HEK293T (cell line): ENCODE measurements around the gene ACKR3.

Experiments used
- ARNT ChIP-seq: fragments of 450-650 bp; IDR thresholded peaks from 2 replicates; pipeline ENCODE4 v1.6.1; 2017; ENCODE audit warnings: mild to moderate bottlenecking
- BHLHE40 ChIP-seq: fragments of 450-650 bp; IDR thresholded peaks from 2 replicates; pipeline ENCODE4 v1.6.1; 2016; ENCODE audit warnings: mild to moderate bottlenecking, moderate library complexity, borderline replicate concordance
- ELF4 ChIP-seq: fragments of 450-650 bp; IDR thresholded peaks from 2 replicates; pipeline ENCODE4 v1.6.1; 2017; ENCODE audit warnings: antibody characterized with exemption
- FOXA1 ChIP-seq: fragments of 450-650 bp; IDR thresholded peaks from 2 replicates; pipeline ENCODE4 v1.6.1; 2016; ENCODE audit warnings: mild to moderate bottlenecking
- FOXK2 ChIP-seq: fragments of 450-650 bp; IDR thresholded peaks from 2 replicates; pipeline ENCODE4 v1.6.1; 2016; ENCODE audit warnings: mild to moderate bottlenecking
- FOXM1 ChIP-seq: fragments of 450-650 bp; IDR thresholded peaks from 2 replicates; pipeline ENCODE4 v1.6.1; 2017; ENCODE audit warnings: mild to moderate bottlenecking, borderline replicate concordance
- HDGF ChIP-seq: fragments of 450-650 bp; IDR thresholded peaks from 2 replicates; pipeline ENCODE4 v1.6.1; 2017; ENCODE audit warnings: antibody characterized with exemption, borderline replicate concordance
- LEF1 ChIP-seq: fragments of 450-650 bp; IDR thresholded peaks from 2 replicates; pipeline ENCODE4 v1.6.1; 2017; ENCODE audit warnings: mild to moderate bottlenecking, borderline replicate concordance
- NFRKB ChIP-seq: fragments of 450-650 bp; IDR thresholded peaks from 2 replicates; pipeline ENCODE4 v1.6.1; 2016; ENCODE audit warnings: mild to moderate bottlenecking, moderate library complexity
- PKNOX1 ChIP-seq: fragments of 450-650 bp; IDR thresholded peaks from 2 replicates; pipeline ENCODE4 v1.6.1; 2016
- SP1 ChIP-seq: fragments of 450-650 bp; IDR thresholded peaks from 2 replicates; pipeline ENCODE4 v1.6.1; 2017
- SUZ12 ChIP-seq: fragments of 450-650 bp; IDR thresholded peaks from 2 replicates; pipeline ENCODE4 v1.6.1; 2016; ENCODE audit warnings: mild to moderate bottlenecking
- TARDBP ChIP-seq: fragments of 450-650 bp; IDR thresholded peaks from 2 replicates; pipeline ENCODE4 v1.6.1; 2016

GRCh38 chr2:236579746-236580315 is 10.2 kb downstream of the ACKR3 start:
- TF ChIP-seq PKNOX1 (no peak), FOXK2 (no peak), ELF4 (no peak), HDGF (no peak), FOXM1 (no peak), FOXA1 (no peak), SP1 (no peak), SUZ12 (no peak), BHLHE40 (no peak), NFRKB (no peak), ARNT (no peak), LEF1 (no peak), TARDBP (no peak)
